NOMO-1 treated with DMSO at 0.1 percent for 48 hours (cell line): ENCODE results near the gene LCNL1.
A peak's percentile ranks its signal among the peaks of the same experiment; 100 is the strongest.

Experiments
- DNase-seq: peaks from one replicate; lab custom pipeline; 2025; ENCODE audit not compliant: unreplicated experiment; lab: John Stamatoyannopoulos, UW

Gene LCNL1

GRCh38 chr9:136982232-136983051, at the start of gene LCNL1:
Gene LCNL1 (plus strand): TSS chr9:136982993. CDS start chr9:136983587, 594 bp downstream.
- no peak for DNase-seq

- DNase-seq = no peak
These were observed 48.5 kb upstream of the LCNL1 start for GRCh38 chr9:136934277-136934676.

GRCh38 chr9:136935651-136936050, 47.1 kb upstream of the LCNL1 start:
- DNase-seq = peak; percentile 97

GRCh38 chr9:136936645-136937170, 46.1 kb upstream of the LCNL1 start:
- no peak for DNase-seq

GRCh38 chr9:136937186-136938001, 45.4 kb upstream of the LCNL1 start:
- no peak for DNase-seq

GRCh38 chr9:136939431-136939995, 43.3 kb upstream of the LCNL1 start:
- DNase-seq = no peak

- no peak for DNase-seq
These were observed 42.7 kb upstream of the LCNL1 start for GRCh38 chr9:136939996-136940525.

- DNase-seq = no peak
These were observed 42.1 kb upstream of the LCNL1 start for GRCh38 chr9:136940526-136941230.

- DNase-seq = no peak
These were observed 41.3 kb upstream of the LCNL1 start for GRCh38 chr9:136941231-136942111.

GRCh38 chr9:136942112-136942880, 40.5 kb upstream of the LCNL1 start:
- no peak for DNase-seq

GRCh38 chr9:136942881-136943230, 39.9 kb upstream of the LCNL1 start:
- DNase-seq = no peak

- DNase-seq = no peak
These were observed 39.2 kb upstream of the LCNL1 start for GRCh38 chr9:136943291-136944211.

- peak; percentile 74 for DNase-seq
These were observed 38.6 kb upstream of the LCNL1 start for GRCh38 chr9:136944212-136944518.

GRCh38 chr9:136944519-136945332, 38.1 kb upstream of the LCNL1 start, which contains the start of the genes C8G and FBXW5:
Gene C8G (plus strand): TSS chr9:136945243. CDS start chr9:136945321, 78 bp downstream.
Gene FBXW5 (minus strand): TSS chr9:136944738. CDS start chr9:136944083, 655 bp downstream.
- peak; percentile 97 for DNase-seq

- no peak for DNase-seq
These were observed 37.2 kb upstream of the LCNL1 start for GRCh38 chr9:136945333-136946227.
